ENCODE results near the gene ERFL. TPM values are rescaled to one million over a fixed set of nuclear protein-coding genes. Genes with fewer than 3 reads are reported as not detected.

ERFL gene
- total RNA-seq, 4 donors from 2014 or later, result 0.32 to 0.42 (median 0.33) TPM; not detected in 1

DNA sequence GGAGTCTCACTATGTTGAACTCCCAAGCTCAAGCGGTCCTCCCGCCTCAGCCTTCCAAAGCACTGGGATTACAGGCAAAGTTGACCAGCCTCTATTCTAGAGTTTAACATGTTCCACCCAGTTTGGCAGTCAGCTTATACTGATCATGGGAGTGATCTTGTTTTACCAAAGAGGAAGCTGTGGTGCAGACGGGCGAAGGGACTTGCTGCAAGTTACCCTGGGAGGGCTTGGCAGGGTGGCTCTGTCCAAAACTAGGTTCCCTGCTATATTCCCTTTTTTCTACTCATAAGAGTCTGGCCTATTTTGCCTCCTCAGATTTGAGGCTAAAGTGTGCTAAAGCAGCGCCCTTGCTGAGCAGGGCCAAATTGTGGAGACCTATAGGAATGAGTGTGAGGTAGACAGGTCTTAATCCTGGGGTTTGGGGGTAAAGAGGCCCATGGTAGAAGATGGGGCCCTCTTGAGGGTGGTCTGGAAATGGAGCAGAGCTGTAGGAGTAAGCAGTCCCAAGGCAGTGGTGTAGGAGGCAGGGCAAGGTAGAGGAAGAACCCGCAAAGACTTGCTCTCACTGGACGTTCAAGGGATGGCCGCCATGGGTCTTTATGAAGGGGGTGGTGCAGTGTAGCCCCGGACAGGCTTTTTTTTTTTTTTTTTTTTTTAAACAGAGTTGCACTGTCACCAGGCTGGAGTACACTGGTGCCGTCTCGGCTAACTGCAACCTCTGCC is 64.9 kb downstream of the ERFL start:
- WGBS, result 78% methylated on average over 11 of the region's 11 CpGs
- TF ChIP-seq POLR2AphosphoS5 (IDR thresholded peaks at IDR 0.05) (no peak), POLR2A (IDR thresholded peaks at IDR 0.05; ENCODE audit: low read depth) (no peak), EP300 (IDR thresholded peaks at IDR 0.05) (no peak)
- TF ChIP-seq, protein P1, sequence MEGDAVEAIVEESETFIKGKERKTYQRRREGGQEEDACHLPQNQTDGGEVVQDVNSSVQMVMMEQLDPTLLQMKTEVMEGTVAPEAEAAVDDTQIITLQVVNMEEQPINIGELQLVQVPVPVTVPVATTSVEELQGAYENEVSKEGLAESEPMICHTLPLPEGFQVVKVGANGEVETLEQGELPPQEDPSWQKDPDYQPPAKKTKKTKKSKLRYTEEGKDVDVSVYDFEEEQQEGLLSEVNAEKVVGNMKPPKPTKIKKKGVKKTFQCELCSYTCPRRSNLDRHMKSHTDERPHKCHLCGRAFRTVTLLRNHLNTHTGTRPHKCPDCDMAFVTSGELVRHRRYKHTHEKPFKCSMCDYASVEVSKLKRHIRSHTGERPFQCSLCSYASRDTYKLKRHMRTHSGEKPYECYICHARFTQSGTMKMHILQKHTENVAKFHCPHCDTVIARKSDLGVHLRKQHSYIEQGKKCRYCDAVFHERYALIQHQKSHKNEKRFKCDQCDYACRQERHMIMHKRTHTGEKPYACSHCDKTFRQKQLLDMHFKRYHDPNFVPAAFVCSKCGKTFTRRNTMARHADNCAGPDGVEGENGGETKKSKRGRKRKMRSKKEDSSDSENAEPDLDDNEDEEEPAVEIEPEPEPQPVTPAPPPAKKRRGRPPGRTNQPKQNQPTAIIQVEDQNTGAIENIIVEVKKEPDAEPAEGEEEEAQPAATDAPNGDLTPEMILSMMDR (IDR thresholded peaks at IDR 0.05), result no peak

DNA sequence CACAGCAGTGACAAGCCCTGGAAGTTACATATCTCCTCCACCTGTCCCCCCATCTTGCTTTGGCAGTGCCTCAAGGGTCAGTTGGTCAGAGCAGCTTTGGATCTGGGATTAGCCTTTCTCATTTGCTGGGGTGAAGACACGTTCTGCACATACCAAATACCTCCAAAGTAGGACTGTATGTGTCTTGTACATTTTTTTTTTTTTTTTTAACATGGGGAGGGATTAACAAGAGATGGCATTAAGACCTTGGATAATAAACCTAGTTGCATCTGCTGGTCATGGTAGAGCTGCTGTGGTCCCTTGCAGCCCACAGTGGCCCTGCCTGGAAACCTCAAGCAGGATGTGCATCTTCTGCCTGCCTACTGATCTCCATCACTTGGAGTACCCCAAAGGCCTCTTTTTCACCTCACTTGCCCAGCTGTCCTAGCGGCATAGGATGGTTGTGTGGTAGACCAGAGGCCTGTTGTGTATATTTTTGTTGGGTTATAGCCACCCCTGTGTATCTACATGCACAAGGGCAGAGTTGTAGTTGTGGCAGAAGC is 65.7 kb downstream of the ERFL start:
- no peak for DNase-seq (ENCODE audit: extremely low spot score)
- Histone ChIP-seq H3K27ac (replicated peaks in 1 of 4) (no peak overlapping the region), H3K4me1 (peaks cover 29 to 72% (median 50%) of the 10 kb centered on the region in 4 donors), H3K4me3 (no peak overlapping the region), H3K36me3 (peaks cover 25 to 66% (median 62%) of the 10 kb centered on the region in 4 donors), H3K9me3 (no peaks in the 10 kb centered on the region), H3K27me3 (no peaks in the 10 kb centered on the region)
- TF ChIP-seq POLR2AphosphoS5 (IDR thresholded peaks at IDR 0.05) (no peak), EP300 (IDR thresholded peaks at IDR 0.05) (no peak), POLR2A (IDR thresholded peaks at IDR 0.05; ENCODE audit: low read depth) (no peak)
- TF ChIP-seq, protein P1 (IDR thresholded peaks at IDR 0.05), result no peak
- intact Hi-C loops (cut with DNase I), result loop anchor here (5.0 kb wide), 1 partner anchor 90 kb away; no protein-coding TSS in a partner anchor
- 69% methylated on average over 2 of the region's 2 CpGs for WGBS

More for the DNA sequence above, 64.9 kb downstream of the ERFL start:
- H3K9me3 ChIP-seq, result no peaks in the 10 kb centered on the region
- peaks cover 29 to 79% (median 53%) of the 10 kb centered on the region in 4 donors for H3K4me1 ChIP-seq
- no peak overlapping the region for H3K4me3 ChIP-seq
- H3K27ac ChIP-seq (replicated peaks in 1 of 4), result no peak overlapping the region
- no peak for DNase-seq (ENCODE audit: extremely low spot score)
- intact Hi-C loops (cut with DNase I), result loop anchor here (5.0 kb wide), 1 partner anchor 89 kb away; no protein-coding TSS in a partner anchor
- H3K36me3 ChIP-seq, result peaks cover 25 to 74% (median 68%) of the 10 kb centered on the region in 4 donors
- no peaks in the 10 kb centered on the region for H3K27me3 ChIP-seq

DNA sequence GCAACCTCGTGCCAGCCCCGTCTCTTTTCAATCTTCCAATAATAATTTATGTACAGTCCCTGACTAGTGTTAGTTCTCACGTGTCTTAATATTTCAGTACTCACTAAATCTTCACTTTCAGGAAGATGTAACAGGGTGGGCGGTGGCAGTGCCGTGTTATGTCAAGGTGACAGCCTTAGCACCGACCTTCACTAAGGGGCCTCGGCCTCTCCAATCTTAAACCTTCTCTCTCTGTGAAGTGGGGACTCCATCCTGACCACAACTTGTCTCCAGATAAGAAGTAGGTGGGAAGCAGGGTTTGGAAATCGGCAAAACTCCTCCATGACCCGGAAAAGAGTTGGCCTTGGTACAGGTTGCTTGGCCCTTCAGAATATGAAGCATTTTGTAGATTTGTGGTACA is 66.4 kb downstream of the ERFL start:
- Histone ChIP-seq H3K27me3 (peaks cover 0 to 1% (median 0%) of the 10 kb centered on the region in 4 donors), H3K27ac (replicated peaks in 1 of 4) (no peak overlapping the region), H3K4me3 (peak overlapping the region in 1 of 4 donors; percentile 99), H3K36me3 (peaks cover 25 to 59% (median 56%) of the 10 kb centered on the region in 4 donors), H3K4me1 (peaks cover 29 to 68% (median 50%) of the 10 kb centered on the region in 4 donors), H3K9me3 (no peaks in the 10 kb centered on the region)
- WGBS, result 74% methylated on average over 9 of the region's 9 CpGs
- intact Hi-C loops (cut with DNase I), result loop anchor here (5.0 kb wide), 1 partner anchor 90 kb away; no protein-coding TSS in a partner anchor
- no peak for DNase-seq (ENCODE audit: extremely low spot score)
- TF ChIP-seq, protein P1 (IDR thresholded peaks at IDR 0.05), result no peak
- no peak for TF ChIP-seq POLR2A (IDR thresholded peaks at IDR 0.05; ENCODE audit: low read depth)
- TF ChIP-seq EP300 (IDR thresholded peaks at IDR 0.05), result no peak
- no peak for TF ChIP-seq POLR2AphosphoS5 (IDR thresholded peaks at IDR 0.05)

DNA sequence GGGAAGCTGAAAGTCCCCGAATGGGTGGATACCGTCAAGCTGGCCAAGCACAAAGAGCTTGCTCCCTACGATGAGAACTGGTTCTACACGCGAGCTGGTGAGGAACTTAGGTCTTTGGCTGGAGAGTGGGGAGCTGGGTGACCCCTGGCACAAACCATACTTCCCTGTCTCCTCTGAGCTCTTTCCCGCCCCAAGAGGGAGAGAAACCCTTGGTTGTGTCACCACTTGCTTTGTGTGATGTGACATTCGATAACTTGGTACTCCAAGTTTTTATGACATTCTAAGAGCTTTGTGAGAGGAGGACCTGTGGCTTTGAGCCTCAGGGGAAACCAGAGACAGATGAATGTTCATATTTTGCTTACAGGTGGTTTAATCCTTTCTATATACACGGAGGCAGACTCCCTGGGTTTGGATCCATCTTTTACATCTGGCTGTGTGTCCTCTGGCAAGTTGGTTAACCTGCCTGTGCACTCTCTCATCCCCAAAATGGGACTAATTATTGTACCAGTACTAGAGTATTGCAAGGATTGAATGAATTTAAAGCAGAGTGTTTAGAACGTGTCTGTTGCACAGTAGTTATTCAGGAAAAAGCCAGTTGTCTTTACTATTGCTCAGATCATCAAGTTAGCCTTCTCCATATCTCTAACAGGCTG is 67.0 kb downstream of the ERFL start:
- DNase-seq (ENCODE audit: extremely low spot score), result no peak
- 41% methylated on average over 9 of the region's 9 CpGs for WGBS
- intact Hi-C loops (cut with DNase I), result loop anchor here (5.0 kb wide), 1 partner anchor 91 kb away; no protein-coding TSS in a partner anchor
- H3K4me1 ChIP-seq, result peaks cover 29 to 62% (median 47%) of the 10 kb centered on the region in 4 donors
- TF ChIP-seq POLR2AphosphoS5 (IDR thresholded peaks at IDR 0.05) (no peak), EP300 (IDR thresholded peaks at IDR 0.05) (no peak), POLR2A (IDR thresholded peaks at IDR 0.05; ENCODE audit: low read depth) (no peak)
- TF ChIP-seq, protein P1 (IDR thresholded peaks at IDR 0.05), result no peak
- H3K9me3 ChIP-seq, result no peaks in the 10 kb centered on the region
- peaks cover 0 to 5% (median 0%) of the 10 kb centered on the region in 4 donors for H3K27me3 ChIP-seq
- peaks cover 25 to 53% (median 50%) of the 10 kb centered on the region in 4 donors for H3K36me3 ChIP-seq
- H3K4me3 ChIP-seq, result peak overlapping the region; percentile 71 to 99 (median 88)
- H3K27ac ChIP-seq (replicated peaks in 1 of 4), result peak overlapping the region; percentile 92 to 96 (median 94)

All from esophagus muscularis mucosa (tissue), 4 donors.